ENCODE measurements around the gene METTL18. TPM values are rescaled to one million over a fixed set of nuclear protein-coding genes. Genes with fewer than 3 reads are reported as not detected.

METTL18 gene
- total RNA-seq (2022; extraction: Qiagen RNA extraction; ENCODE audit: low read depth) = 5.4 to 7.8 TPM (median 6.9 TPM) in 5 replicates

GRCh38 chr1:169794530-169795416, at the start of gene METTL18:
Gene METTL18, minus strand, starts transcription at chr1:169794907. Its CDS starts 1,212 bp downstream, at chr1:169793695.

Other genes starting within 250 kb of the METTL18 start
- gene F5, start 208.4 kb downstream of the METTL18 start, total RNA-seq (2022; extraction: Qiagen RNA extraction; ENCODE audit: low read depth) = 0.07 to 0.20 TPM (median 0.09 TPM) in 5 replicates
- not detected in 5 replicates for gene SELP, start 164.8 kb downstream of the METTL18 start, total RNA-seq (2022; extraction: Qiagen RNA extraction; ENCODE audit: low read depth)
- gene SELL, start 83.3 kb downstream of the METTL18 start, total RNA-seq (2022; extraction: Qiagen RNA extraction; ENCODE audit: low read depth) = 0.10 to 0.34 TPM (median 0.26 TPM) in 5 replicates
- gene SELE, start 60.8 kb downstream of the METTL18 start, total RNA-seq (2022; extraction: Qiagen RNA extraction; ENCODE audit: low read depth) = not detected in 5 replicates
- gene SCYL3, start 99.0 kb upstream of the METTL18 start, total RNA-seq (2022; extraction: Qiagen RNA extraction; ENCODE audit: low read depth) = 2.7 to 4.2 TPM (median 3.8 TPM) in 5 replicates